HG03139 (cell line): ENCODE results near the gene KIAA0825.
"Not testable (repeated sequence)": the region's sequence is repeated elsewhere in the genome, so short reads cannot be mapped to it uniquely, and the experiment has no call there.

Experiments used
- ATAC-seq: cut with Tn5 transposase; IDR thresholded peaks from one replicate; pipeline ENCODE4 v1.9.1; 2021; ENCODE audit not compliant: unreplicated experiment

The KIAA0825 gene

DNA sequence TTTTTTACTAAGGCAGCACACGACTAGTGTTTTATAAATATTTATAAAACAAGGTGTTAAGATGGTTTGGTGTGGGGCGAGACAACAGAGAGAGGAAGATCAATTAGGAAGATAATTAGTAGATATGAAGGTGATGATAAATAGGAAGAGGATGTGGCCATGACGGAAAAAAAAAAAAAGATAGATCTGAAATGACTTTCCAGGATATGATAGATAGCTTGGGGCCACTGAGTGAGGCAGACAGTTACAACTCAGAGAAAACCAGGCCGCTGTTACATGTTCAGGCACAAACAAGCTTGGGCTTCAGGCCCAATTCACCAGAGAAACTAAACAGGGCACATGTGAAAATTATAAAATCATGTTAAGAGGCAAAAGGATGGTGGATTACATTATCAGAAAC lies 43.2 kb downstream of the KIAA0825 start:
- no peak for ATAC-seq

DNA sequence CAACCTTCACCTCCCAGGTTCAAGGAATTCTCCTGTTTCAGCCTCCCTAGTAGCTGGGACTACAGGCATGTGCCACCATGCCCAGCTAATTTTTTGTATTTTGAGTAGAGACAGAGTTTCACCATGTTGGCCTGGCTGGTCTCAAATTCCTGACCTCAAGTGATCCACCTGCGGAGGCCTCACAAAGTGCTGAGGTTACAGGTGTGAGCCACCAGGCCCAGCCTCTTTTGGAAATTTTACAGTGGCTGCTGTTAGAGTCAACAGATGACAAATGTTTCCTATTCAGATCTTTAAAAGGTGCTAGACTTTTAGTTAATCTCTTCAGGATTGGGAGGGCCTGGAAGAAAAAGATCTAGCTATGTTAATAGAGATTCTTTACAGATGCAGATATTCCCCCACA lies 45.1 kb downstream of the KIAA0825 start:
- ATAC-seq: not testable (repeated sequence)

DNA sequence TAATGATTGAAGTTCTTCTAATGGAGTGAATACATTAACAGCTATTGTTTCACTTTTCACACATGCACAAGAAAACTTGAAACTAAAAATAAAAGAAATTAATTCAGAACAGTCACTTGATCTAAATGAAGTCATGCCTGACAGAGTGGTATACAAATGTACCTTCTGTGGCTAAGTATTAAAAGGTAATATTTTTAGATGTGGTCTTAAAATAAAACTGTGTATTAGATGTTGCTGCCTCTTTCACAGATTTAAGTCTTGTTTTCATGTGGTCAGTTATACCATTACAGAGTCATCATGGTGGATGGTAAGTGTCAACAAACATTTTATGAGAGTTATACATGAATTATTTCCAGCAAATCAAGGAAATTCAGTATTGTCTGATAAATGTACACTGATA lies 47.0 kb downstream of the KIAA0825 start:
- no peak for ATAC-seq

DNA sequence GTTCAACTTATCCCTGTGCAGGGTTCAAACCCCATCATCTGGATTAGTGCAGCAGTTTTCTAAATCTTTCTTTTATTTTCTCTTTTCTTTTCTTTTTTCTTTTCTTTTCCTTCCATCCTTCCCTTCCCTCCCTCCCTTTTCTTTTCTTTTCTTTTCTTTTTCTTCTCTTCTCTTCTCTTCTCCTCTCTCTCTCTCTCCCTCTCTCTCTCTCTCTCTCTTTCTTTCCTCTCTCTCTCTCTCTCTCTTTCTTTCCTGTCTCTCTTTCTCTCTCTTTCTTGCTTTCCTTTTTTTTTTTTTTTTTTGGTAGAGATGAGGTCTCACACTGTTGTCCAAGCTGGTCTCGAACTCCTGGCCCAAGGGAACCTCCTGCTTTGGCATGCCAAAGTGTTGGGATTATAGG lies 53.6 kb downstream of the KIAA0825 start:
- ATAC-seq: no peak

DNA sequence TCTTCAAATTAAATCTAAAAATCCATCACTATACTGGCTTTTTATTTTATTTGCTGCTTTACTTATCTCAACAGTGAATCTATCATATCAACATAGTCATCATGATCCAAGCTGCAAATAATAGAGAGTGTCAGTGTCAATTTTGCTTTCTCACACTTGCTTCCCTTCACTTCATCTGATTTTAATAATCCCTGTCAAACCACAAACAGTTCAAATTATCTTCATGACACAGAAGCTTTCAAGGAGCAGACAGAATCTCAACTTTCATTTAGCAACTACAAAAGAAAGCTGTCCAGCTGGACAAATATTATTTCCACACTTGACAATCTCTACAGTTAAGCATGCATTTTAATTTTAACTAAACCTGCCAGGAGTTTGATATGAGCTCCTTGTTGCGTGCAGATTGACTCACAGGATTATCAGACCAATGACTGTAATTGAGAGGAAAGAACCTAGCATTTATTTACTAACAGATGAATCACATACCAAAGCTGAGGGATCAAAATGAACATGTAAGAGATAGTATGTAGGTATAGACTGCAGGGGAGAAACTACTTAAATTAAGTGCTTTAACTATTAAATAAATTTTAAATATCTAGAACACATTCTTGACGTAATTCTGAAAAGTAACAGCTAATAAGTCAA lies 56.0 kb downstream of the KIAA0825 start:
- ATAC-seq: no peak

DNA sequence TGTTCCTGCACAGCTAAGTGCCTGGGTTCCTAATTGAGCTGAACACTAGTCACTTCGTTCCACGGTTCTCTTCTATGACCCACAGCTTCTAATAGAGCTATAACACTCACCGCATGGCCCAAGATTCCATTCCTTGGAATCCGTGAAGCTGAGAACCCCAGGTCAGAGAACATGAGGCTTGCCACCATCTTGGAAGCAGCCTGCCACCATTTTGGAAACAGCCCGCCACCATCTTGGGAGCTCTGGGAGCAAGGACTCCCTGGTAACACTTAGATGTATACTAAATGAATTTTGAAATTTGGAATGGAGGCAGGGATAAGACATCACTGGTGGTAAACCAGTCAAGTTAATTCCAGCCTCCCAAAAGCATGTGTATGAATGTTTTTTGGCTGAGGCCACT lies 60.4 kb downstream of the KIAA0825 start:
- no peak for ATAC-seq

DNA sequence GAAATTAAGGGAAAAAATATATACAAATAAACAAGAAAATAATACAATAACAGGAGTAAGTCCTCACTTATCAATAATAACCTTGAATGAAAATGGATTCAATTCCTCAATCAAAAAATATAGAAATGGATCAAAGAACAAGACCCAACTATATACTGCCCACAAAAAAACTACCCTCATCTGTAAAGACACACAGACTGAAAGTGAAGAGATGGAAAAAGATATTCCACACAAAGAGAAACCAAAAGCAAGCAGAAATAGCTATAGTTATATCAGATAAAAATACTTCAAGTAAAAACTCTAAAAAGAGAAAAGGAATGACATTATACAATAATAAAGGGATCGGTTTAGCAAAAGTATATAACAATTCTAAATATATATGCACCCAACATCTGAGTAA lies 66.5 kb downstream of the KIAA0825 start:
- ATAC-seq: no peak

DNA sequence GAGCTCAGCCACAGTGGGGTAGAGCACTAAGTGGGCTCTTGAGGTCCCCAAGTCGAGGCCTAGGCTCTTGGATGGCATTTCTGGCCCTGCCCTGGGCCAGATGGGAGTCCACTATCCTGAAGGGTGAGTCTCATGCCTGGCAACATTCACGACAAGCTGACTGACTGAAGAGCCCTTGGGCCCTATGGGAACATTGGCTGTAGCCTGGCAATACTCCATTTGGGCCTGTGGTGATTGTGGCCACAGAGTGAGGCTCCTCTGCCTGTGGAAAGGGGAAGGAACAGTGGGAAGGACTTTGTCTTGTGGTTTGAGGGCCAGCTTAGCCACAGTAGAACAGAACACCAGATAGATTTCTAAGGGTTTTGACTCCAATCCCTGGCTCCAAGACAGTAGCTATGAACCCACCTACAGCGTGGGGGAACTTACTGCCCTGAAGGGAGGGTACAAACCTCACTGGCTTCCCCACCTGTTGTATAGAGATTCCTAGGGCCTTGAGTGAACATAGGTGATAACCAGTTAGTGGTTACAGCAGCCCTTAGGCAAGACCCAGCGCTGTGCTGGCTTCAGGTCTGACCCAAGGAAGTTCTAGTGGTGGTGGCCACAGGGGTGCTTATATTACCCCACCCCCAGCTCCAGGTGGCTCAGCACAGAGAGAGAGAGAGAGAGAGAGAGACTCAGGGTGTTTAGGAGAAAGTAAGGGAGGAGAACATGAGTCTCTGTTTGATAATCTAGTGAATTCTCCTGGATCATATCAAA lies 72.4 kb downstream of the KIAA0825 start:
- no peak for ATAC-seq

DNA sequence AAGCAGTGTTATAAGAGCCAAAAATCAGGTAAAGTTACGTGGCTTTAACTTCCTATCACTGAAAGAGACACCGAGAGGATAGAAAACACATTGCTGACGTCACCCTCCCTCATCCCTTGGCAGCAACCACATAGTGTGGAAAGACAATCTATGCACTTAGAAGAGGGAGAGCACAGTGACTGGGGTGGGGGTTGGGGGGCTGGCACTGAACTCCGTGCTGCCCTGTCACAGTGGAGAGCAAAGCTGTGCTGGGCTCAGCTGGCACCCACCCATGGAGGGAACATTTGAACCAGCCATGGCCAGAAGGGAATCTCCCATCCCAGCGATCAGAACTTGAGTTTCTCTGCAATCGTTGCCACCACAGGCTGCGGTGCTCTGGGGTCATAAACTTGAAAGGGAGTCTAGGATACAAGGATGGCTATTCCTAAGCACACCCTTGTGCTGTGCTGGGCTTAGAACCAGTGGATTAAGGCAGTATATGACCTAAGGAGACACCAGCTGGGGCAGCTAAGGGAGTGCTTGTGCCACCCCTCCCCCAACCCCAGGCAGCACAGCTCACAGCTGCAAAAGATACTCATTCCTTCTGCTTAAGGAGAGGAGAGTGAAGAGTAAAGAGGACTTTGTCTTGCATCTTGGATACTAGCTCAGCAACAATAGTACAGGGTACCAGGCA lies 73.4 kb downstream of the KIAA0825 start:
- ATAC-seq: no peak

DNA sequence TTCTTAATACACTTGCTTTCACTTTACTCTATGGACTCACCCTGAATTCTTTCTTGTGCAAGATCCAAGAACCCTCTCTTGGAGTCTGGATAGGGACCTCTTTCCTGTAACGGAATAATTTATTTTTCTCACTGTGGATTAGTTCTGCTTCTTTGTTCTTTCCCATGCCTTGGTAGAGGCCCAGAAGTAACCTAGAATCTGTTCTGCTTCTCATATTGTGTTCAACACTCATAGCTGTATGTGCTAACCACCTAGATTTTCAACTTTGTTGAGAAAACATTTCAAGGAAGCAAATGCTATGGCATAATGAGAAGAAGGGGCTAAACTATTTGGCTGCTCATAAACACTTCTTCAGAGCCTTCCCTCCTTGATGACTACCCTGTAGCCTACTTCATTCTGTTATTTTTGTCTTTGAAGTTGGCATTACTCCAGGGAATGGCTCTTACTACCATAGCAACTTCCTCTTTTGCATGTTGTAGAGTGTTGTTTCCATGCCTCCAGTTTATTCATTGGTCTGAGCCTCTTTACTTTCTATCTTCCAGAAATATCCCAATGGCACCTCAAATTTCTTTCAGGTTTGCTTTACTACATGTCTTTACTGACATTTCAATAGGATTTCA lies 74.3 kb downstream of the KIAA0825 start:
- ATAC-seq: no peak

DNA sequence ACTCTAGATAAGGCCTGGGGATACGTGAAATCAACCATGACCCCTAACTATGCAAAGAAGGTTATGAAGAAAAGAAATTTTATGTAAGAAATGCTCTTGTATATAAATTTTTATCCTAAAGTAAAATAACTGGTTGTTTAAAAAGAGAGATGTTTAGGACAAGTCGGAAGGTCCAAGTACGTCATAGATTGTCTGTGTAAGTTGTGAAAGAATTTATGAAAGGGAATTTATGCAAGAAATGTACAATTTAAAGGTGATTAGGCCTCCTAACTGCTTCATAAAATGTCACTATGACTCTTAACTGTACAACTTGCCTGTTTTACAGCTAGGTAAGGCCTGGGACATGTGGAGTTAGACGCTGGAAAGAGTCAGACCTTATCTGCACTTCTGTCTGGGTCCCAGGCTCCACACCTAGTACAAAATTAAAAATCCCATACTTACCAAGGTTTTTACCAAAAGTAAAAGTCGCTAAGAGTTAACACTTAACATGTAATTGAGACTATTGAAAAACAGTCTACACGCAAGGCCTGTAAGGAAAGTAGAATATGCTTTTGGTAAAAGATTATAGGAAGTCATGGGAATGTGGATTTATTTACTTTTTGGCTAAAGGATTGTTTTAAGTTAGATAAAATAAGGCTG lies 77.4 kb downstream of the KIAA0825 start:
- no peak for ATAC-seq

DNA sequence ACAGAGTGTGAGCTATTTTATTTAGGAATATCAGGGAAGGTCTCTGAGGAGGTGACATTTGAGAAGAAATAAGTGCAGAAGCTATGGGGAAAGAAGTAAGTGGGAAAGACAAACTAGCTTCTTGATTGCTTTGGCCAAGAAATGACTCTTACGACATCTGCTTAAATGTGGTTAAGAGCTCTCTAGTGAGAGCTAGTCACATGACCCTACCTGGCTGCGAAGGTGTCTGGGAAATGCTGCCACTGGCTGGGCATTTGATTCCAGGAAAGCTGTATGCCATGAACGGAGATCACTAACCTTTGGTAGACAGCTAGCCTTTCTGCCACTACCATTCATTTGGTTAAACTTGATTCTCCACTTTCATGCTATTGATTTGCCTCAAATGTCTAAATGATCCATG lies 80.1 kb downstream of the KIAA0825 start:
- ATAC-seq: no peak

DNA sequence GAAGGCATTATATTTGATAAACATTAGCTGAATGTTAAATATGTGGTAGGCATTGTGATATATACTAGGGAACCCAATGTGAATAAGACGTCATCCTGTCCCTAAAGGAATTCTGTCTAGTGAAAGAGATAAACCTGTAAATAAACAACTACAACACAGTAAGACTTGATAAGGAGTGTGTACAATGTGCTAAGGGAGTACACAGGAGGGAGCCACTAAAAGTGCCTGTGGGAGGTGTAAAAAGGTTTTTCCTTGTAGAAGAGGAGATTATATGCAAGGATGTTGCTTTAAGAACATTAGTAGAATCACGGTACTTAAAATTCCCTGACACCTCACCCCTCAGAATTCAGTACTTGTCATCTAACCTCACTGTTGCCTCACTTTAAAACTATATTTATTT lies 91.7 kb downstream of the KIAA0825 start:
- no peak for ATAC-seq

DNA sequence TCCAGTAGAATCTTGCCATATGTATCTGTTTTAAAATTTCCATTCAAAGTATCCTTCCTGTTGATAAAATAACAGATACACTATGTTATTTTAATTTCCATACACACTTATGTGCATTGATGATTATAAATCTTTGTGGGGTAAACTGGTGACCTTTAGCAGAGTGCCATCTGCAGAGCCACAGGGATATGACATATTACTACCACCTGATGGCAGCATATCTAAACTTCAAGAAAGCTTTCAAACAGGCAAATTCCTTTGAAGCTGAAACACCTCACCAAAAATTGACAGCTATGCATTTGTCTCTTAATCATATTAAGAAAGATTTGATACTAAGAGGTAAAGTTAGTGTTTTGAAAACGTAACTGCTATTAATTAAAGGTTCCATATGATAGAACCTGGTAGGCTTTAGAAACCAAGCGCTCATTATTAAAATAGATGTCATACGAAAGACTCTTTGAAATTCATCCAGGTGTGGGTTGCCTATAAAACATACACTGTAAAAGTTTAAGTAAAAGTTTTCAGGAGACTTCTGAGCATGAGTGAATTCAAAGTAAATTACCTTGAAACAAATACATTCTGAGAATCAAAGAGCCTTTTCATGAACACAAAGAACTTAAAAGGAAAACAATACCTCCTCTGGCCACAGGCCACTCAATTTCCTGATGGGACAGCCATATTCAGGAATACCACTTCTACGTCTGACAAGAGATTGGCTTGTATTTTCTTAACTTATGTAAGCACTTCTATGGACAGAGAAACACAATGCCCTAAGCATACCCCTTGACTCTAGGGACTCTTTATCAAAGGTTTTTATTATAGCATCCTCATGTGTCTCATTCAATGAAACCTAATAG lies 93.3 kb downstream of the KIAA0825 start:
- ATAC-seq: peak; percentile 84

DNA sequence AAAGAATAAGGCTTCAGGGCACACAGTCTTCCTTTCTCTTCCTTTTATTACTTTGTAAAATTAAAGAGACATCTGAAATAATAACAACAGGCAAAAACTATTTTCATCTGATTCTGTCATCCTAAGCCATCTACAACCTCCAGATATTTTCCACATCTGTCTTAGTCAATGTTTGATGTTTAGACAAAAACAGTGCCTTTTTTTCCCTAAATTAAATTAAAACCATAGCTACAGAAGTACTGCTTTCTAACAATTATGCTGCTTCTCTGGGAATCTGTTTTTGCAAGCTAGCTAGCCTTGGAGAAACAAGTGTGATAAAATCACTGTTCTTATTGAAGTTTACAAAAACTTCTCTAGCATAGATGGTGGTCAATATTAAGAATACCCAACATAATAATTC lies 95.4 kb downstream of the KIAA0825 start:
- ATAC-seq: no peak

DNA sequence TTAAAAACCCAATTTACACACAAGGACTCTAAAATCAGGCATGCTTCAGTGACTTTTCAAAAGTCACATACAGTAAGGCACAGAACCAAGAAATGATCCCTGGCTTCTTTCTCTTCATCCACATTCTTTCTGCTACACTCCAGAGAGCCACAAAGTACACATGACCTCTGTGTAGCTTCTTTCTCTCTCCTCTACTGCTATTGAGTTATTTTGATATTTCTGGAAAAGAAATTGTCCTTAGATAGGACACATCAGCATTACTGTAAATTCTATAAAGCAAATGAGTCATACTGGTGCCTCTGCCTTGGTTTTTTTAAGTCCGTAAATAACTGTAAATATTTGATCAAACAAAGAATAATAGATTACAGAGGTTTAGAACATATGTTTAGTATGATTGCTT lies 96.3 kb downstream of the KIAA0825 start:
- ATAC-seq: no peak

DNA sequence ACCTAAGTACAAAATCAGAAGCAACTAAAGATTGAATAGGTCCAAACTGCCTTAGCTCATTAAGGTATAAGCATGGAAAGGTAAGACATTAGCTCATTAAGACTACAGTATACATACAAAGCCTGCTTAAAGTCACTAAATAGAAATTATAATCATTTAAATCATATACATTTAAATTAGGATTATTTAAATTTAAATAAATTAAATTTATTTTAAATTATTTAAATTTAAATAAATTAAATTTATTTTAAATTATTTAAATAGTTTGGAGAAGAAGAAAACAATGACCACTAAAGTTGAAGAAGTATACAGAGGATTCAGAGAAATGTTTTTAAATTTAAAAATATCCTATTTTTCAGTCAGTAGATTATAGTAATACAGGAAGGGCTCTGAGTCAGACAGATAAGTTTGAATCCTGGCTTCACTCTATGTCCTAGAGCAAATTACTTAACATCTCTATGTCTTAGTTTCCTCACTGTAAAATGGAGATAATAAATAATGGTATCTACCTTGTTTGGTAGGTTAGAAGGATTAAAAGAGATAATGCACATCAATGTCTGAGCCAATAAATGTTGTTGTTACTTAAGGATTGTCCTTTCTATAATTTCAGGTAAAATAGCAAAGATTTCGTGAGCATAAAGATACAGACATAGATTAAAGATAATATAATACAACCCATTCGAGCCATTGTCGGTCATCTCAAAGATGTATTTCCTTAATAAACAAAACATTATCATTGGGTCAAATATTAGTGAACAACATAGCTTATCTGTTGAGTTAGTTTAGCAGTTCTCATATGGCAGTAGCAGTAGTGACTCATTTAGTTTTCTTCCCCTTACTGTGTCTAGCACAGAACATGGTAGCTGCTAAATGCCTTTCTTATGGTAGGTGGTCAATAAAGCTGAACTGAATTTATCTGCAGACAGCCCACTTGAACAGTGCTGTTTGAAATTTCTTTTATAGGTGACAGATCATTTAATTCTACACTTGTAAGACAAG lies 100.6 kb downstream of the KIAA0825 start:
- ATAC-seq: no peak

DNA sequence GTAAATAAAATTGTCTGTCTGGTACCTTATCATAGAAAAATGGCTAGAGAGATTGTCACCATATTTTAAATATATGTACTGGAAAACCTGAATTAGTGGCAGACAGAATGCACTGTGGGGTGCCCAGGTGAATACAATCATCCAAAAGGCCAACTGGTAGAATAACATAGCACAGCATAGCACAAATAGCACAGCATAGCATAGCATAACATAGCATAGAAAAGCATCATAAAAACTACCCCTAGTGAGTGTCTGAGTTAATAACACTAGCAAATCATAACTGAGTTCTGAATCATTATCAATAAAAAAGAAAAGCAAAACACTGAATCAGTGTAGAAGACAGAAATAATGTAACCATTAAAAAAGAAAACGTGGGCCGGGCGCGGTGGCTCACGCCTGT lies 102.3 kb downstream of the KIAA0825 start:
- ATAC-seq: no peak

DNA sequence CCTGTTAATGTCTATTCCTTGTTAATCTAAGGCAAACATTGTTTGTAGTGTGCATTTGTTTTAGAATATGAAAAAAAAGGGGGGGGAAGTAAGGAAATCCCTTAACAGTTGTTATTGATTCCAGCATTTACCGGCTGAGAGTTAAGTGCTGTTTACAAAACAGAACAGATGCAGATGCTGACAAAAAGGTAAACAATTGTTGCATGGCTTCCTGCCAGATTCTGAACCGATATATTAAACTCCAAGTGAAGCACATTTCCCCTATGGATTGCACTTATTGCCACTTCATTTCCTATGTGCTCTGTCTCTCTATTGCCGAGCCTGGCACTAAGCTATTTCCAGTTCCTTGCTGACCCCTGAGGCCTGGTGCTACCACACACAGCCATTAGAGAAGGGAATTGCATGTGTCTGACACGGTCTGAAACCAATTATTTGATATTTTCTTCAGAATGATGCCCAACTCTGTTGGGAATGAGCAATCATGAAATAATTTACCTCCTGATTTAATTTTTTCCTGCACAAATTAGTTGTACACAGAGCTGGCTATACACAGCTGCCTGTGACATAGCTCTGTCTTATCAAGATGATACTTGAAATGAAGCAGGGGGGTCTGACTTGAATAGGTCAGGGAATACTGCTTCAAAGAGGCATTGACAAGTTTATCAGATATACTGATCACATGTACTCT lies 109.8 kb downstream of the KIAA0825 start:
- ATAC-seq: no peak
